Measurements from ENCODE around the gene ADH7. TPM values are rescaled to one million over a fixed set of nuclear protein-coding genes. Genes with fewer than 3 reads are reported as not detected.
"Not testable (repeated sequence)": the region's sequence is repeated elsewhere in the genome, so short reads cannot be mapped to it uniquely, and the experiment has no call there.

Gene ADH7
- total RNA-seq, 4 donors from 2014 or later, result 173 to 420 (median 318) TPM

- no peak for DNase-seq
- intact Hi-C loops (cut with DNase I), result no loop called here
- Histone ChIP-seq H3K9me3 (no peaks in the 10 kb centered on the region), H3K4me1 (peaks cover 10 to 56% (median 12%) of the 10 kb centered on the region in 3 donors), H3K27ac (peak overlapping the region; percentile 70 to 93 (median 88)), H3K27me3 (no peaks in the 10 kb centered on the region), H3K36me3 (no peaks in the 10 kb centered on the region), H3K4me3 (no peak overlapping the region)
- WGBS, 2 donors, result 13 to 42% methylated on average over 2 of the region's 2 CpGs
- no peak for TF ChIP-seq POLR2A (IDR thresholded peaks at IDR 0.05)
- TF ChIP-seq, protein P1, sequence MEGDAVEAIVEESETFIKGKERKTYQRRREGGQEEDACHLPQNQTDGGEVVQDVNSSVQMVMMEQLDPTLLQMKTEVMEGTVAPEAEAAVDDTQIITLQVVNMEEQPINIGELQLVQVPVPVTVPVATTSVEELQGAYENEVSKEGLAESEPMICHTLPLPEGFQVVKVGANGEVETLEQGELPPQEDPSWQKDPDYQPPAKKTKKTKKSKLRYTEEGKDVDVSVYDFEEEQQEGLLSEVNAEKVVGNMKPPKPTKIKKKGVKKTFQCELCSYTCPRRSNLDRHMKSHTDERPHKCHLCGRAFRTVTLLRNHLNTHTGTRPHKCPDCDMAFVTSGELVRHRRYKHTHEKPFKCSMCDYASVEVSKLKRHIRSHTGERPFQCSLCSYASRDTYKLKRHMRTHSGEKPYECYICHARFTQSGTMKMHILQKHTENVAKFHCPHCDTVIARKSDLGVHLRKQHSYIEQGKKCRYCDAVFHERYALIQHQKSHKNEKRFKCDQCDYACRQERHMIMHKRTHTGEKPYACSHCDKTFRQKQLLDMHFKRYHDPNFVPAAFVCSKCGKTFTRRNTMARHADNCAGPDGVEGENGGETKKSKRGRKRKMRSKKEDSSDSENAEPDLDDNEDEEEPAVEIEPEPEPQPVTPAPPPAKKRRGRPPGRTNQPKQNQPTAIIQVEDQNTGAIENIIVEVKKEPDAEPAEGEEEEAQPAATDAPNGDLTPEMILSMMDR (IDR thresholded peaks at IDR 0.05), result no peak
Measured at GRCh38 chr4:99436462-99436861, 1.3 kb upstream of the ADH7 start.

DNA sequence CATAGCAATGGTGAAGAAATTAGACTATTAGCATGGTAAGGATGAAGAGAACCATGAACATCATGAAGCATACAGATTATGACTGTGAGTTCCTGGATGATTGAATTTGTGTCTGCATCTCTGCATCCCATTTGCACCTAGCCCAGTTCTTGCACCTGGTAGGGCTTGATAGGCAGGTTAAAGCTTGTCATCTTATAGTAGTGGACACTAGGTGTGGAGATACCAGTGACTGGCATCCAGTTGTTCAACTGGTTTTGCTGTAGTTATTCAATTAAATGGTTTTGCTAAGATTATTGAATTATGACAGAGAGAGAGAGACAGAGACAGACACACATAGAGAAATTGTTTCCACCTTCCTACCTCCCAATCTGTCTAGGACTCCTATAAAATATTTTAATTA lies 5.0 kb downstream of the ADH7 start:
- H3K4me3 ChIP-seq, result peak overlapping the region; percentile 27 to 48 (median 37)
- intact Hi-C loops (cut with DNase I), result no loop called here
- DNase-seq, result no peak
- H3K36me3 ChIP-seq, result peaks cover 0 to 35% (median 0%) of the 10 kb centered on the region in 3 donors
- H3K27ac ChIP-seq, result peak overlapping the region in 3 of 4 donors; percentile 84 to 93 (median 93)
- H3K4me1 ChIP-seq, result peaks cover 0 to 39% (median 0%) of the 10 kb centered on the region in 3 donors
- H3K27me3 ChIP-seq, result no peaks in the 10 kb centered on the region
- no peaks in the 10 kb centered on the region for H3K9me3 ChIP-seq
- no peak for TF ChIP-seq POLR2A (IDR thresholded peaks at IDR 0.05)
- TF ChIP-seq, protein P1 (IDR thresholded peaks at IDR 0.05), result no peak

DNA sequence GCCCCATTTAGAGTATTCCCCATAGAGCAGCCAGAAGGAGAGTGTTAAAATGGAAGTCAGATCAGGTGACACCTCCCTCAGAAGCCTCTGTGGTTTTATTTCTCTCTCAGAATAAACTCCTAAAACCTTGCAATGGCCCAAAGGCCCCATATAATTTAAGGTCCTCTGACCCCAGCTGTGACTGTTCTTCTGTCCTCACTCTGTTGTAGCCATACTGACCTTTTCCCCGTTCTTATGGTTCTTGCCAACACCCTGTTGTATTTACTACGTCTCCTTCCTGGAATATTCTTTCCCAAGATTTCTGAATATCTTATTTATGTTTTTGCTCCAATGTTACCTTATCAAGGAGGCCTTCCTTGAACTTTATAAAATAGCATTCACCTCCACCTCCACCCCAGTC lies 18.0 kb downstream of the ADH7 start:
- Histone ChIP-seq H3K4me3 (no peak overlapping the region), H3K4me1 (peaks cover 0 to 55% (median 8%) of the 10 kb centered on the region in 3 donors), H3K36me3 (peaks cover 0 to 75% (median 0%) of the 10 kb centered on the region in 3 donors), H3K27ac (no peak overlapping the region), H3K9me3 (no peaks in the 10 kb centered on the region), H3K27me3 (no peaks in the 10 kb centered on the region)
- intact Hi-C loops (cut with DNase I), result no loop called here
- WGBS, 2 donors, result 79 to 88% methylated on average over 2 of the region's 2 CpGs
- DNase-seq, result no peak
- TF ChIP-seq, protein P1 (IDR thresholded peaks at IDR 0.05), result no peak

- 73 to 74% methylated on average over 8 of the region's 8 CpGs for WGBS, 2 donors
- Histone ChIP-seq H3K27ac (peak overlapping the region in 1 of 4 donors; percentile 50), H3K4me1 (peaks cover 0 to 64% (median 8%) of the 10 kb centered on the region in 3 donors), H3K36me3 (peaks cover 0 to 62% (median 0%) of the 10 kb centered on the region in 3 donors)
- H3K9me3 ChIP-seq; H3K27me3 ChIP-seq; H3K4me3 ChIP-seq; DNase-seq; intact Hi-C loops (cut with DNase I): not testable (repeated sequence)
- TF ChIP-seq, protein P1 (IDR thresholded peaks at IDR 0.05), result peak in 1 of 6 experiments; percentile 26
Measured at GRCh38 chr4:99415762-99416161, 19.4 kb downstream of the ADH7 start.

DNA sequence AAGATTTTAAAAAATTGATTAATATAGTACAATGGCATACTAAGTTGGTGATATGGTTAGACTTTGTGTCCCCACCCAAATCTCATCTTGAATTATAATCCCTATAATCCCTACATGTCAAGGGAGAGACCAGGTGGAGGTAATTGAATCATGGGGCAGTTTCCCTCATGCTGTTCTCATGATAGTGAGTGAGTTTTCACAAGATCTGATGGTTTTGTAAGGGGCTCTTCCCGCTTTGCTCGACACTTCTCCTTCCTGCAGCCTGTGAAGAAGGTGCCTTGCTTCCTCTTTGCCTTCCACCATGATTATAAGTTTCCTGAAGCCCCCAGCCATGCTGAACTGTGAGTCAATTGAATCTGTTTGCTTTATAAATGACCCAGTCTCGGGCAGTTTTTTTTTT lies 20.2 kb downstream of the ADH7 start:
- 85% methylated on average over 2 to 3 of the region's 3 CpGs for WGBS, 2 donors
- H3K4me3 ChIP-seq; DNase-seq; H3K9me3 ChIP-seq; H3K27me3 ChIP-seq; intact Hi-C loops (cut with DNase I): not testable (repeated sequence)
- Histone ChIP-seq H3K27ac (peak overlapping the region in 2 of 4 donors; percentile 45 to 50), H3K4me1 (peaks cover 0 to 70% (median 8%) of the 10 kb centered on the region in 3 donors), H3K36me3 (peaks cover 0 to 61% (median 0%) of the 10 kb centered on the region in 3 donors)

DNA sequence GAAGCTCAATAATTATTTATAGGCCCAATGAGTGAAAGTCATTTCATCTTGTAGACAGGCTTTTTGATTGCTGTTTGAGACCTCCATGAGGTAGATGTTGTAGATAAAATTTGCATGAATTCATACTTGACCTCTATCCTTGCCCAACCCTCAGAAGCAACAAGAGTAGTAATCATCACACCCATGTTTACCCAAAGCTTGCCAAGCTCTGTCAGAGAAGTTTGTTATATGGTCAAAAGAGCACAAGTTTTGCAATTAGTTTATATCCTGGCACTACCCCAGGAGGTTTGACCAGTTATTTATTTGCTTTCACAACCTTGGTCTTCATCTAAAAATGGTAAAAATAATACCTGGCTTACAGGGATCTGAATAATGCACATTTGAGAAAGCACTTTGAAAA lies 20.7 kb downstream of the ADH7 start:
- Histone ChIP-seq H3K36me3 (peaks cover 0 to 56% (median 0%) of the 10 kb centered on the region in 3 donors), H3K4me1 (peaks cover 0 to 74% (median 8%) of the 10 kb centered on the region in 3 donors), H3K4me3 (no peak overlapping the region), H3K27me3 (no peaks in the 10 kb centered on the region), H3K27ac (peak overlapping the region in 3 of 4 donors; percentile 19 to 50 (median 45)), H3K9me3 (no peaks in the 10 kb centered on the region)
- TF ChIP-seq, protein P1 (IDR thresholded peaks at IDR 0.05), result no peak
- no peak for TF ChIP-seq POLR2A (IDR thresholded peaks at IDR 0.05)
- DNase-seq, result no peak
- intact Hi-C loops (cut with DNase I), result no loop called here

All from esophagus squamous epithelium (tissue), 5 donors.